ENCODE measurements around the gene SAMD15.

DNA sequence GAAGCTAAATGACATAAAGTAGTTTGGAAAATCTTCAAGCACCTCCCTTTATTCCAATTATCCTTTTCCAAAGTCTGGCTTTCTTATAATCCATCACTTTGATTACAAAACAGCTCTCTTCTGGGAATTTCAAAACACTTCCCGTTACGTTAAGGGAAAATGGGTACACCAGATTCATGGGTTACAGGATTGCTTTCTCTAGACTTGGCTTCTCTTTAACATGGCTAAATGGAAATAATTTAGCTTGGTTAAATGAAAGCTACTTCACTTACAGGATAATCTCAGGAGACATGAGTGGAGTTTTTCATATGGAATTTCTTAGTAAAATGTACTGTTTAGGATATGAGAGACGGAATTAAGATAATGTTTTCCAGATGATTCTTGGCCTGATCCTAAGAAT, 41.6 kb upstream of the SAMD15 start:
- TF ChIP-seq POLR2A (IDR thresholded peaks at IDR 0.05) = no peak
- TF ChIP-seq, protein P1, sequence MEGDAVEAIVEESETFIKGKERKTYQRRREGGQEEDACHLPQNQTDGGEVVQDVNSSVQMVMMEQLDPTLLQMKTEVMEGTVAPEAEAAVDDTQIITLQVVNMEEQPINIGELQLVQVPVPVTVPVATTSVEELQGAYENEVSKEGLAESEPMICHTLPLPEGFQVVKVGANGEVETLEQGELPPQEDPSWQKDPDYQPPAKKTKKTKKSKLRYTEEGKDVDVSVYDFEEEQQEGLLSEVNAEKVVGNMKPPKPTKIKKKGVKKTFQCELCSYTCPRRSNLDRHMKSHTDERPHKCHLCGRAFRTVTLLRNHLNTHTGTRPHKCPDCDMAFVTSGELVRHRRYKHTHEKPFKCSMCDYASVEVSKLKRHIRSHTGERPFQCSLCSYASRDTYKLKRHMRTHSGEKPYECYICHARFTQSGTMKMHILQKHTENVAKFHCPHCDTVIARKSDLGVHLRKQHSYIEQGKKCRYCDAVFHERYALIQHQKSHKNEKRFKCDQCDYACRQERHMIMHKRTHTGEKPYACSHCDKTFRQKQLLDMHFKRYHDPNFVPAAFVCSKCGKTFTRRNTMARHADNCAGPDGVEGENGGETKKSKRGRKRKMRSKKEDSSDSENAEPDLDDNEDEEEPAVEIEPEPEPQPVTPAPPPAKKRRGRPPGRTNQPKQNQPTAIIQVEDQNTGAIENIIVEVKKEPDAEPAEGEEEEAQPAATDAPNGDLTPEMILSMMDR (IDR thresholded peaks at IDR 0.05) = no peak
- TF ChIP-seq EP300 (IDR thresholded peaks at IDR 0.05) = no peak

Data from gastroesophageal sphincter (tissue), 3 donors.